Ovary (tissue), 9 donors: ENCODE data around the gene TTC4. TPM values are rescaled to one million over a fixed set of nuclear protein-coding genes. Genes with fewer than 3 reads are reported as not detected.
A peak's percentile ranks its signal among the peaks of the same experiment; 100 is the strongest.

Experiments used
- DNase-seq, 5 donors: peaks; one replicate each; pipeline ENCODE4 v3.0.0-alpha.2; 2019 to 2020
- H3K27ac ChIP-seq, 2 donors: fragments of 200-600 bp; one replicate each; pipeline versions ENCODE4 v1.5.1 to v1.8.0; 2019 to 2022
- H3K27me3 ChIP-seq: fragments of 200-600 bp; one replicate; pipeline ENCODE4 v1.8.0; 2022
- H3K36me3 ChIP-seq: fragments of 200-600 bp; sonication (generic); one replicate; pipeline ENCODE4 v1.5.1; 2019
- H3K4me1 ChIP-seq: one replicate; pipeline ENCODE4 v1.8.1; 2013; ENCODE audit warnings: mild to moderate bottlenecking, moderate library complexity; ENCODE audit not compliant: insufficient read depth
- H3K4me3 ChIP-seq: fragments of 200-600 bp; sonication (generic); one replicate; pipeline ENCODE4 v1.5.1; 2017
- H3K9me3 ChIP-seq, 2 donors: fragments of 200-600 bp in 1 of 2; sonication (generic) in 1 of 2; one replicate each; pipeline versions ENCODE4 v1.5.1 to v1.8.1; 2013 to 2019; ENCODE audit warnings: mild to moderate bottlenecking in 1 of 2, moderate library complexity in 1 of 2
- EP300 ChIP-seq: sonication (generic); formaldehyde crosslinking; IDR thresholded peaks from one replicate; pipeline ENCODE4 v1.6.1; 2017; ENCODE audit warnings: antibody characterized with exemption
- POLR2A ChIP-seq: fragments of 450-650 bp; IDR thresholded peaks from one replicate; pipeline ENCODE4 v1.6.1; 2017; ENCODE audit warnings: antibody characterized with exemption, mild to moderate bottlenecking, moderate library complexity
- WGBS, 3 donors: extraction: QIAGEN DNeasy Blood & Tissue Kit in 1 of 3; methylation state at CpG; one replicate each; pipeline versions ENCODE4 v1.1.5 to v1.1.7; 2013 to 2017; 5-methylcytosine and 5-hydroxymethylcytosine counted together
- intact Hi-C, 4 donors: fragments of 100-400 bp; cut with DNase I; formaldehyde crosslinking; loops; one replicate each; pipeline versions ENCODE4 v1.11.0 to v1.15.1; 2022 to 2023
- polyA plus RNA-seq, 2 donors: library from polyadenylated mRNA; stranded (reverse); fragments of 200-250 nt in 1 of 2; fragments of 350-450 nt in 1 of 2; fragmentation: Illumina TruSeq in 1 of 2; extraction: RNeasy Lipid Tissue Mini Kit (QIAGEN cat#74804) in 1 of 2; gene quantifications; one replicate each; pipeline ENCODE4 v1.2.3, GENCODE V29; 2013 to 2014
- total RNA-seq, 7 donors: library from RNA; depleted of rRNA in 2 of 7; stranded (reverse); fragments of >200 nt in 2 of 7; fragmentation: NEBNext Ultra II Directional in 3 of 7; extraction: Animal tissue kit (Norgen Biotek cat#: 25700) in 3 of 7; gene quantifications; one replicate each; pipeline versions ENCODE4 v1.1.0 to v1.2.4, GENCODE V29; 2016 to 2023
- TF ChIP-seq, protein P1 (sequence below), 3 donors: fragments of 450-650 bp in 2 of 3; fragments of 200-600 bp in 1 of 3; IDR thresholded peaks; one replicate each; pipeline versions ENCODE4 v1.5.1 to v1.8.0; 2016 to 2022; ENCODE audit warnings: antibody characterized with exemption in 3 of 3, mild to moderate bottlenecking in 1 of 3
- donor health status: DM: no; HTN: no; CAD: no; lungs with moderate emphysema.
- donor health status: DM: no; HTN: no; CAD: no.
- donor health status: Bipolar disorder and iron deficiency.
- donor health status: DM: yes; HTN: yes; CAD: no.
- donor health status: DM: no; HTN: no; CAD: no.
- donor health status: DM: yes; HTN: yes; CAD: no.

Gene TTC4
- total and polyA plus RNA-seq, 9 donors, result 12.6 to 29.9 (median 19.9) TPM

DNA sequence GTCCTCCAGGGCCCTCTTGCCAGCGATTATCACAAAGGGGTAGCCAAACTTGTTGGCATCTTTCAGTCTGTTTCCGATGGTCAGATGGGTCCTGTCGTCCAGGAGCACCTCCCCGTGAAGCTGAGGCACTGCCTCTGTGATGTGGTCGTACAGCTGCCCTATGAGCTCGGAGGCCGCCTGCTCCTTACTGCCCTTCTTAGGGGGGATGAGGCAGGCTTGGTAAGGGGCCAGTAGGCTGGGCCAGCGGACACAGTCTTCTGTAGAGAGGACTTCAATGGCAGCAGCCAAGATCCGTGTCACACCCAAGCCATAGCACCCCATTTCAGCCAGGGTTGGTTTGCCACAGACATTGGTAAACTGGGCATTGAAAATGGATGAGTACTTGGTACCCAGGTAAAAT lies 42.2 kb downstream of the TTC4 start:
- no peak overlapping the region for H3K4me3 ChIP-seq

DNA sequence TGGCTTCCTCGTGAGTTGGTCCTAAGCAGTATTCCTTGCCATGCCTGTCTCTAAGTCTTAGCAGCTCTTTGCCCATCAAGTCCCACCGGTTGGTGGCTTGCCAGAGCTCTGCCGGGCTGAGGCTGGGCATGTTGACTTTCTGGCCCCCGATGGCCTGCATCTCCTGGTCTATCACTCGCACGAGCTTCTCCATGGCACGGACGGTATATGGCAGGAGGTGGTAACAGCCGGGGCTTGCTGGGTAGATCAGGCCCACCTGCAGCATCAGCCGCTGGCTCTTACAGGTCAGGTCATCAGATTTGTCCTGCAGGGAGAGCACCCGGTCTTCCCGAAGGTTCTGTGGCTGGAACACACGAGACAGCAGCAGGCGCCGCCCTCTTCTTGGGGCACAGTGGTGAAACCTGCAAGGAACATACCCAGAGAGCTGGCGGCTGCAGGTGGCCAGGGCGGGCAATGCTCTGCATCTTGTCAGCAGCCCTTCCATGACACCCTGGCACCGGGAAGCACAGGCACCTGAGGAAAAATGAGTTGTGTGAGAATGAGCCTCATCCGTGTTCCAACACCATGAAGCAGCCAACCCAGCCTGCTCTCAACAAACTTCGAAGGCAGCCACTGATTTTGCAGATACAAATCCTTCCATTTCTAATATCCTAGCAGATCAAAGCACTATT lies 43.2 kb downstream of the TTC4 start:
- no peak for DNase-seq
- H3K9me3 ChIP-seq, result no peaks in the 10 kb centered on the region
- TF ChIP-seq EP300 (no peak), POLR2A (no peak)
- TF ChIP-seq, protein P1, sequence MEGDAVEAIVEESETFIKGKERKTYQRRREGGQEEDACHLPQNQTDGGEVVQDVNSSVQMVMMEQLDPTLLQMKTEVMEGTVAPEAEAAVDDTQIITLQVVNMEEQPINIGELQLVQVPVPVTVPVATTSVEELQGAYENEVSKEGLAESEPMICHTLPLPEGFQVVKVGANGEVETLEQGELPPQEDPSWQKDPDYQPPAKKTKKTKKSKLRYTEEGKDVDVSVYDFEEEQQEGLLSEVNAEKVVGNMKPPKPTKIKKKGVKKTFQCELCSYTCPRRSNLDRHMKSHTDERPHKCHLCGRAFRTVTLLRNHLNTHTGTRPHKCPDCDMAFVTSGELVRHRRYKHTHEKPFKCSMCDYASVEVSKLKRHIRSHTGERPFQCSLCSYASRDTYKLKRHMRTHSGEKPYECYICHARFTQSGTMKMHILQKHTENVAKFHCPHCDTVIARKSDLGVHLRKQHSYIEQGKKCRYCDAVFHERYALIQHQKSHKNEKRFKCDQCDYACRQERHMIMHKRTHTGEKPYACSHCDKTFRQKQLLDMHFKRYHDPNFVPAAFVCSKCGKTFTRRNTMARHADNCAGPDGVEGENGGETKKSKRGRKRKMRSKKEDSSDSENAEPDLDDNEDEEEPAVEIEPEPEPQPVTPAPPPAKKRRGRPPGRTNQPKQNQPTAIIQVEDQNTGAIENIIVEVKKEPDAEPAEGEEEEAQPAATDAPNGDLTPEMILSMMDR (IDR thresholded peaks at IDR 0.05), result no peak
- no peaks in the 10 kb centered on the region for H3K27me3 ChIP-seq
- H3K4me1 ChIP-seq, result peaks cover 1% of the 10 kb centered on the region
- no peaks in the 10 kb centered on the region for H3K36me3 ChIP-seq
- intact Hi-C loops, result no loop called here
- H3K4me3 ChIP-seq, result no peak overlapping the region
- 88 to 91% (median 89%) methylated on average over 20 of the region's 20 CpGs for WGBS, 3 donors
- no peak overlapping the region for H3K27ac ChIP-seq

More for the DNA sequence above, 42.2 kb downstream of the TTC4 start:
- H3K9me3 ChIP-seq, result no peaks in the 10 kb centered on the region
- intact Hi-C loops, result no loop called here
- H3K27me3 ChIP-seq, result no peaks in the 10 kb centered on the region
- TF ChIP-seq POLR2A, result no peak
- no peaks in the 10 kb centered on the region for H3K36me3 ChIP-seq
- H3K27ac ChIP-seq, result no peak overlapping the region
- 91 to 93% (median 92%) methylated on average over 9 of the region's 9 CpGs for WGBS, 3 donors
- H3K4me1 ChIP-seq, result no peaks in the 10 kb centered on the region
- DNase-seq, result no peak

DNA sequence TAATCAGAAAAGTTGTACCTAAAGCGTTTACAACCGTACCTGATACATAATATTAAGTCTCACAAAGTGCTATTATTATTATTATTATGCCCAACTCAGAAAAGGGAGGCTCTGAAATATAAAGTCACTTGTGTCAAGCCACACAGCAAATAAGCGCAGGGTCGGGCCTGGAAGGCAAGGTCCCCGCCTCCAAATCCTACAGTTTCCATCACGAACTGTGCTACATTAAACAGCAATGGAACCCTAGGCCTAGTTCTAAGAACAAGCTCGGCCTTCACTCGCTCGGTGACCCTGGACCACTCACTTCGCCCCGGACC lies 48.1 kb downstream of the TTC4 start:
- intact Hi-C loops, result no loop called here
- Histone ChIP-seq H3K4me3 (peak overlapping the region; percentile 73), H3K36me3 (no peaks in the 10 kb centered on the region), H3K9me3 (no peaks in the 10 kb centered on the region), H3K27ac (peak overlapping the region in 1 of 2 donors; percentile 43), H3K27me3 (no peaks in the 10 kb centered on the region), H3K4me1 (peaks cover 1% of the 10 kb centered on the region)
- TF ChIP-seq EP300 (no peak), POLR2A (no peak)
- TF ChIP-seq, protein P1 (IDR thresholded peaks at IDR 0.05), result no peak
- no peak for DNase-seq
- 2 to 3% (median 2%) methylated on average over 11 of the region's 11 CpGs for WGBS, 3 donors

DNA sequence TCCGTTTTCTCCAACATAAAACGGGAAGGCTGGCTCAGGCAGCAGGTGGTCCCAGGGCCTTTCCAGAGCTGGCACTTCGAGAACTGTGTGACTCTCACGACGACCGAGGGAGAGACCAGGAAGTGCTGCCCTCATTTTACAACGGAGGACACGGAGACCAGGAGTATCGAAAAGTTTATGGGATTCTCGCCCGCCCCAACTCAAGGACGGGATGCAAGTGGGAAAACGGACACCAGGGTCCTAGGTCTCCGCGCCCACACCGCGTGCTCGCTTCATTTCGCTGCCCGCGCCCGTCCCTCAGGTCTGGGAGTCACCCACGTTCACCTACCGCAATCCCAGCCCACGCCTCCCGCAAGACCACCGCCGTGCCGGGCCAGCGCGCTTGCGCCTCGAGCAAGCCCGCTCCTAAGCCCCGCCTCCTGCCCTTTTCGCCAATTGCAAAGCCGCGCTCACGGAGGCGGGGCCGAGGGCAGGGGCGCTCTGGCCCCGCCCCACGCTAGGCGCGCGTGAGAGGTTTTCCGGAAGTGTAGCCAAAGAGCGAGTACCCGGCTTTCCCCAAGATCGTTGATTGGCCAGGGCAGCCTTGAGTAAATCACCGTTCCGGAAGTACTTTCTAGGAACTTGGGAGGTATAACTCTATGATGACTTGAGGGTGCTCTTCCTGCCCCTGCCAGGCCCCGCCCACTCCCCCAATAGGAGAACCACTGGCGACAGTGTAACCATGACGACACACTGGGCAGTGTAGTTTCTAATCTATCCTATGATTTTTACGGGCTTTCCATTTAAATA lies 48.7 kb downstream of the TTC4 start, which contains the start of gene PARS2:
Gene PARS2, minus strand, starts transcription at position 391 of the 789 bp plus-strand sequence. CDS start 5,362 bp downstream, outside the sequence.
- H3K36me3 ChIP-seq, result no peaks in the 10 kb centered on the region
- peaks cover 1% of the 10 kb centered on the region for H3K4me1 ChIP-seq
- peak; percentile 96 to 98 (median 97) for DNase-seq
- H3K27ac ChIP-seq, result peak within 1 kb of the TSS in 1 of 2 donors; percentile 43
- intact Hi-C loops, result no loop called here
- H3K4me3 ChIP-seq, result peak within 1 kb of the TSS; percentile 73
- TF ChIP-seq EP300, result no peak
- peak; percentile 69 for TF ChIP-seq POLR2A
- H3K27me3 ChIP-seq, result no peaks in the 10 kb centered on the region
- WGBS, 3 donors, result 0% methylated on average over 49 to 57 of the region's 57 CpGs
- no peaks in the 10 kb centered on the region for H3K9me3 ChIP-seq

DNA sequence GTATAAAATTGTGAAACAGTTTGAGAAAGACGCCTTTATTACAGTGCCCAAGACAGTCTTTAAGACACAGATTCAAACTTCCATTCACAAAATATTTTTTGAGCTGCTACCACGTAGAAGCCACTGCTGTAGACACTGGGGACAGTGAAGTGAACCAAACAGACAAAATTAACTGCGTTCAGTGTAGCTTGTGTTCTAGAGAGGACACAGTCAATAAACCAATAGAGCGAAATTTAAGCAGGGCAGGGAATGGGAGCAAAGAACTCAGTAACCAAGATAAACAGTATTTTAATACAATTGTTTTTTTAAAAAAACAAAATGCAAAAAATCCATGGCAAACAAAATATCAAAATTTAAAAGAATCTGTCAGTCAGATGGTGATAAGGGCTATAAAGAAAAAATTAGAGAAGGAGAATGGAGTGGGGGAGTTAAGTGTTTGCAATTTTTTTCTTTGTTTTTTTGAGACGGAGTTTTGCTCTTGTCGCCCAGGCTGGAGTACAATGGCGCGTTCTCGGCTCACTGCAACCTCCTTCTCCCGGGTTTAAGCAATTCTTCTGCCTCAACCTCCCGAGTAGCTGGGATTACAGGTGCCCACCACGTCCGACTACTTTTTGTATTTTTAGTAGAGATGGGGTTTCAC lies 49.4 kb downstream of the TTC4 start:
- Histone ChIP-seq H3K4me1 (peaks cover 1% of the 10 kb centered on the region), H3K9me3 (no peaks in the 10 kb centered on the region), H3K27ac (no peak overlapping the region), H3K36me3 (no peaks in the 10 kb centered on the region), H3K4me3 (peak overlapping the region; percentile 33), H3K27me3 (no peaks in the 10 kb centered on the region)
- 58 to 61% (median 58%) methylated on average over 13 of the region's 13 CpGs for WGBS, 3 donors
- intact Hi-C loops, result no loop called here
- no peak for DNase-seq
- no peak for TF ChIP-seq EP300
- no peak for TF ChIP-seq POLR2A
- TF ChIP-seq, protein P1 (IDR thresholded peaks at IDR 0.05), result no peak
